ENCODE data around the gene TMEM163.

GRCh38 chr2:134590679-134591078 lies 128.1 kb downstream of the TMEM163 start:
- TF ChIP-seq POLR2A (IDR thresholded peaks at IDR 0.05; ENCODE audit: low read depth, low read length) (no peak), SPI1 (IDR thresholded peaks at IDR 0.05; ENCODE audit: low read depth, low read length) (no peak), PAX5 (IDR thresholded peaks at IDR 0.05; ENCODE audit: insufficient read depth, low read length, severe bottlenecking) (no peak), POLR2AphosphoS5 (IDR thresholded peaks at IDR 0.05; ENCODE audit: low read depth, low read length) (no peak)
